ENCODE data around the gene ZNF17.
A peak's percentile ranks its signal among the peaks of the same experiment; 100 is the strongest.

ZNF17 gene

DNA sequence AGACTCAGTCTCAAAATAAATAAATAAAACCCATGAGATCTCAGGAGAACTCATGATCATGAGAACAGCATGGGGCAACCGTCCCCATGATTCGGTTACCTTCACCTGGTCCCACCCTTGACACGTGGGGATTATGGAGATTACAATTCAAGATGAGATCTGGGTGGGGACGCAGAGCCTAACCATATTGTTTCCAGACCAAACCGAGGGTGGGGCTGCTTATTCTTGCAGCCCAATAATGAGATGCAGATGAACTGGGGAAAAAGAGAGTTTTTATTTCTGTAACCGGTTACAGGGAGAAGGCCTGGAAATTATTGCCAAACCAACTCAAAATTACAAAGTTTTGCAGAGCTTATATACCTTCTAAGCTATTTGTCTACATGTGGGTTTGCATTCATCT is 34.8 kb upstream of the ZNF17 start:
- TF ChIP-seq CTCF (IDR thresholded peaks at IDR 0.05; ENCODE audit: low read length, missing control alignments), result no peak
- no peak overlapping the region for H3K4me3 ChIP-seq (replicated peaks; ENCODE audit: low read depth, low read length)
- DNase-seq (ENCODE audit: low read depth), result no peak

- DNase-seq (ENCODE audit: low read depth), result no peak
- H3K4me3 ChIP-seq (replicated peaks; ENCODE audit: low read depth, low read length), result no peak overlapping the region
- no peak for TF ChIP-seq CTCF (IDR thresholded peaks at IDR 0.05; ENCODE audit: low read length, missing control alignments)
Observed at GRCh38 chr19:57377498-57378146, 33.3 kb upstream of the ZNF17 start.

- TF ChIP-seq CTCF (IDR thresholded peaks at IDR 0.05; ENCODE audit: low read length, missing control alignments), result no peak
- no peak overlapping the region for H3K4me3 ChIP-seq (replicated peaks; ENCODE audit: low read depth, low read length)
- no peak for DNase-seq (ENCODE audit: low read depth)
Observed at GRCh38 chr19:57380923-57381322, 30.0 kb upstream of the ZNF17 start.

GRCh38 chr19:57382806-57383488 is 28.0 kb upstream of the ZNF17 start:
- DNase-seq (ENCODE audit: low read depth), result no peak
- H3K4me3 ChIP-seq (replicated peaks; ENCODE audit: low read depth, low read length), result no peak overlapping the region
- no peak for TF ChIP-seq CTCF (IDR thresholded peaks at IDR 0.05; ENCODE audit: low read length, missing control alignments)

GRCh38 chr19:57389194-57389729 is 21.7 kb upstream of the ZNF17 start:
- no peak for TF ChIP-seq CTCF (IDR thresholded peaks at IDR 0.05; ENCODE audit: low read length, missing control alignments)
- H3K4me3 ChIP-seq (replicated peaks; ENCODE audit: low read depth, low read length), result peak overlapping the region; percentile 98

DNA sequence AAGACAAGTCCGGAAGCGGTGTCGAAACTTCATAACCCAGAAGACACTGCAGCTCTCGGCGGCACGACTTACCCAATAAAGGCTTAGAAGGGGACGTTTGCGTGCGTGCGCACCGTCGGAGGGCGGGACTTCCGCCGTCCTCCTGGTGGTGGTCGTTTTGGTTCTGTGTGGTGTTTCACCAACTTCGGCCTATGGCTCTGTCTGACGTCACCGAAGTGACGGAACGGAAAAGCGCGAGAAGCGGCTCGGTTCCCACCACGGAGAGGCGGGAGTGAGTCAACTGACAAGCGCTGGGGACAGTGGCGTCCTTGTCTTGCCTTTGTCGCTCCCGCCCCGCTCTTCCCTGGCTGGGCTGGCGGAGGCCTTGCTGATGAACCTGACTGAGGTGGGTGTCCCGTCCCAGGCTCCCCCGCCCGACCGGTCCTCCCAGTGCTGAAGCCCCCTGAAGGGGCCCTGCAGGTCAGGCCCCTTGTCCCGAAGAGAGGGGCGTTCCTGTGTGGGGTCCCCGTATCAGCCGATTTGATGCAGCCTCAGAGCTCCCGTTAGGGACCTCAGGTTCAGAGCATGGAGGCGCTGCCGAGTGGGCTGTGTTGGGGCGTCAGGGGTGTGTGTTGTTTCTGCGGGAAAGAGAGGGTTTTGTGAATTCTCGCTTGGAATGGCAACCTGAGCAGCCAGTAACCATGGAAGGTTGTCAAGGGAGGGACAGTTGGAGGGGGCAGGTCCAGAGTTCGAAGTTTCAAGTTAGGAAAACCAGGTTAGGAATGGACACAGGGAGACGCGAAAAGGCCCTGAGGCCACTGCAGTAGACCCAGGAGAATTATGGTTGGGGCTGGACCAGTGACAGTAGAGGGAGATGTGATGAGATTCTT is 21.0 kb upstream of the ZNF17 start, which contains the start of gene ZNF548:
TSS of gene ZNF548 (plus strand) at position 125 of the 869 bp plus-strand sequence. CDS start at position 371, 246 bp downstream.
- peak; percentile 100 for DNase-seq (ENCODE audit: low read depth)
- peak; percentile 22 for TF ChIP-seq CTCF (IDR thresholded peaks at IDR 0.05; ENCODE audit: low read length, missing control alignments)
- H3K4me3 ChIP-seq (replicated peaks; ENCODE audit: low read depth, low read length), result peak within 1 kb of the TSS; percentile 98

More at GRCh38 chr19:57389194-57389729, 21.7 kb upstream of the ZNF17 start:
- DNase-seq (ENCODE audit: low read depth), result no peak
